ENCODE data around the gene PSMA5.

PSMA5 gene

GRCh38 chr1:109404838-109405237 is 21.4 kb downstream of the PSMA5 start:
- H3K36me3 ChIP-seq (ENCODE audit: control insufficient read depth in 4 of 4, insufficient read depth in 4 of 4, low read length in 3 of 4) = peaks cover 10 to 68% (median 46%) of the 10 kb centered on the region in 4 experiments
- H3K27ac ChIP-seq (ENCODE audit: insufficient read depth in 1 of 2, low read depth in 1 of 2, low read length in 2 of 2, poor library complexity in 1 of 2, severe bottlenecking in 2 of 2) = no peak overlapping the region
- no peaks in the 10 kb centered on the region for H3K27me3 ChIP-seq (replicated peaks in 2 of 5; ENCODE audit: control insufficient read depth in 4 of 5, insufficient read depth in 5 of 5, low read length in 4 of 5)
- ChIA-PET CTCF (interaction anchor here (0.9 to 1.6 kb wide), 2 partner anchors 10 to 145 kb away, joined by 3 to 6 read pairs; no protein-coding TSS in a partner anchor), POLR2A (no interaction called here)
- DNase-seq = no peak
- no peak overlapping the region for H3K4me3 ChIP-seq (ENCODE audit: control insufficient read depth in 1 of 7, extremely low read depth in 1 of 7, insufficient read depth in 4 of 7, low read depth in 2 of 7, low read length in 6 of 7)
- H3K4me1 ChIP-seq (ENCODE audit: control extremely low read depth in 1 of 4, control insufficient read depth in 4 of 4, insufficient read depth in 4 of 4, low read length in 3 of 4) = no peaks in the 10 kb centered on the region
- 95% methylated on average over 2 of the region's 4 CpGs for WGBS (ENCODE audit: insufficient coverage)
- H3K9me3 ChIP-seq (ENCODE audit: control extremely low read depth in 1 of 5, control insufficient read depth in 4 of 5, insufficient read depth in 2 of 5, low read depth in 1 of 5, low read length in 4 of 5) = no peaks in the 10 kb centered on the region

GRCh38 chr1:109402025-109402424 is 24.2 kb downstream of the PSMA5 start:
- Histone ChIP-seq H3K4me1 (ENCODE audit: control extremely low read depth in 1 of 4, control insufficient read depth in 4 of 4, insufficient read depth in 4 of 4, low read length in 3 of 4) (peaks cover under 1 to 10% (median 8%) of the 10 kb centered on the region in 4 experiments), H3K4me3 (ENCODE audit: control insufficient read depth in 1 of 7, extremely low read depth in 1 of 7, insufficient read depth in 4 of 7, low read depth in 2 of 7, low read length in 6 of 7) (no peak overlapping the region), H3K27ac (ENCODE audit: insufficient read depth in 1 of 2, low read depth in 1 of 2, low read length in 2 of 2, poor library complexity in 1 of 2, severe bottlenecking in 2 of 2) (no peak overlapping the region), H3K9me3 (ENCODE audit: control extremely low read depth in 1 of 5, control insufficient read depth in 4 of 5, insufficient read depth in 2 of 5, low read depth in 1 of 5, low read length in 4 of 5) (no peaks in the 10 kb centered on the region), H3K36me3 (ENCODE audit: control insufficient read depth in 4 of 4, insufficient read depth in 4 of 4, low read length in 3 of 4) (peaks cover 7 to 45% (median 25%) of the 10 kb centered on the region in 4 experiments), H3K27me3 (replicated peaks in 2 of 5; ENCODE audit: control insufficient read depth in 4 of 5, insufficient read depth in 5 of 5, low read length in 4 of 5) (peaks cover 0 to 10% (median 0%) of the 10 kb centered on the region in 5 experiments)
- no peak for DNase-seq
- ChIA-PET CTCF (interaction anchor here (1.0 to 7.7 kb wide), 9 partner anchors 9 to 201 kb away, joined by 3 to 181 read pairs (median 3); partner anchors contain the start of gene PSRC1), POLR2A (no interaction called here)

GRCh38 chr1:109400035-109400655 is 26.1 kb downstream of the PSMA5 start:
- ChIA-PET CTCF (interaction anchor here (1.0 to 7.7 kb wide), 14 partner anchors 10 to 289 kb away, joined by 3 to 181 read pairs (median 4); partner anchors contain the start of gene PSRC1), POLR2A (interaction anchor here (0.5 to 0.6 kb wide), 2 partner anchors 19 to 31 kb away, joined by 3 to 4 read pairs; no protein-coding TSS in a partner anchor)
- Histone ChIP-seq H3K4me1 (ENCODE audit: control extremely low read depth in 1 of 4, control insufficient read depth in 4 of 4, insufficient read depth in 4 of 4, low read length in 3 of 4) (peaks cover 13 to 26% (median 19%) of the 10 kb centered on the region in 4 experiments), H3K36me3 (ENCODE audit: control insufficient read depth in 4 of 4, insufficient read depth in 4 of 4, low read length in 3 of 4) (peaks cover 3 to 32% (median 18%) of the 10 kb centered on the region in 4 experiments), H3K27me3 (replicated peaks in 2 of 5; ENCODE audit: control insufficient read depth in 4 of 5, insufficient read depth in 5 of 5, low read length in 4 of 5) (peaks cover 0 to 23% (median 6%) of the 10 kb centered on the region in 5 experiments), H3K4me3 (ENCODE audit: control insufficient read depth in 1 of 7, extremely low read depth in 1 of 7, insufficient read depth in 4 of 7, low read depth in 2 of 7, low read length in 6 of 7) (no peak overlapping the region), H3K27ac (ENCODE audit: insufficient read depth in 1 of 2, low read depth in 1 of 2, low read length in 2 of 2, poor library complexity in 1 of 2, severe bottlenecking in 2 of 2) (no peak overlapping the region), H3K9me3 (ENCODE audit: control extremely low read depth in 1 of 5, control insufficient read depth in 4 of 5, insufficient read depth in 2 of 5, low read depth in 1 of 5, low read length in 4 of 5) (no peaks in the 10 kb centered on the region)
- 100% methylated on average over 1 of the region's 3 CpGs for WGBS (ENCODE audit: insufficient coverage)
- no peak for DNase-seq

GRCh38 chr1:109399326-109399957 is 26.8 kb downstream of the PSMA5 start:
- H3K4me3 ChIP-seq (ENCODE audit: control insufficient read depth in 1 of 7, extremely low read depth in 1 of 7, insufficient read depth in 4 of 7, low read depth in 2 of 7, low read length in 6 of 7) = no peak overlapping the region
- DNase-seq = peak; percentile 68 to 83 (median 73)
- CTCF ChIA-PET = interaction anchor here (0.9 to 7.7 kb wide), 21 partner anchors 9 to 289 kb away, joined by 3 to 181 read pairs (median 4); partner anchors contain the start of gene PSRC1
- H3K27me3 ChIP-seq (replicated peaks in 2 of 5; ENCODE audit: control insufficient read depth in 4 of 5, insufficient read depth in 5 of 5, low read length in 4 of 5) = peaks cover 0 to 23% (median 6%) of the 10 kb centered on the region in 5 experiments
- H3K27ac ChIP-seq (ENCODE audit: insufficient read depth in 1 of 2, low read depth in 1 of 2, low read length in 2 of 2, poor library complexity in 1 of 2, severe bottlenecking in 2 of 2) = no peak overlapping the region
- peaks cover 15 to 32% (median 19%) of the 10 kb centered on the region in 4 experiments for H3K4me1 ChIP-seq (ENCODE audit: control extremely low read depth in 1 of 4, control insufficient read depth in 4 of 4, insufficient read depth in 4 of 4, low read length in 3 of 4)
- POLR2A ChIA-PET = interaction anchor here (0.5 to 1.2 kb wide), 3 partner anchors 16 to 32 kb away, joined by 3 to 4 read pairs (median 3); no protein-coding TSS in a partner anchor
- peaks cover 3 to 28% (median 12%) of the 10 kb centered on the region in 4 experiments for H3K36me3 ChIP-seq (ENCODE audit: control insufficient read depth in 4 of 4, insufficient read depth in 4 of 4, low read length in 3 of 4)
- H3K9me3 ChIP-seq (ENCODE audit: control extremely low read depth in 1 of 5, control insufficient read depth in 4 of 5, insufficient read depth in 2 of 5, low read depth in 1 of 5, low read length in 4 of 5) = no peaks in the 10 kb centered on the region
- WGBS (ENCODE audit: insufficient coverage) = 57% methylated on average over 1 of the region's 2 CpGs

GRCh38 chr1:109398343-109399225 is 27.7 kb downstream of the PSMA5 start:
- H3K9me3 ChIP-seq (ENCODE audit: control extremely low read depth in 1 of 5, control insufficient read depth in 4 of 5, insufficient read depth in 2 of 5, low read depth in 1 of 5, low read length in 4 of 5) = no peaks in the 10 kb centered on the region
- H3K4me1 ChIP-seq (ENCODE audit: control extremely low read depth in 1 of 4, control insufficient read depth in 4 of 4, insufficient read depth in 4 of 4, low read length in 3 of 4) = peaks cover 16 to 39% (median 19%) of the 10 kb centered on the region in 4 experiments
- peak in 2 of 3 donors; percentile 21 to 35 for DNase-seq
- H3K4me3 ChIP-seq (ENCODE audit: control insufficient read depth in 1 of 7, extremely low read depth in 1 of 7, insufficient read depth in 4 of 7, low read depth in 2 of 7, low read length in 6 of 7) = peak overlapping the region; percentile 55 to 76 (median 68)
- WGBS (ENCODE audit: insufficient coverage) = 46% methylated on average over 10 of the region's 18 CpGs
- peaks cover 3 to 26% (median 9%) of the 10 kb centered on the region in 4 experiments for H3K36me3 ChIP-seq (ENCODE audit: control insufficient read depth in 4 of 4, insufficient read depth in 4 of 4, low read length in 3 of 4)
- ChIA-PET CTCF (interaction anchor here (0.7 to 7.7 kb wide), 22 partner anchors 8 to 289 kb away, joined by 3 to 181 read pairs (median 4); partner anchors contain the start of gene PSRC1), POLR2A (interaction anchor here (1.2 kb wide), 1 partner anchor 15 kb away, joined by 3 read pairs; no protein-coding TSS in a partner anchor)
- peaks cover 0 to 23% (median 6%) of the 10 kb centered on the region in 5 experiments for H3K27me3 ChIP-seq (replicated peaks in 2 of 5; ENCODE audit: control insufficient read depth in 4 of 5, insufficient read depth in 5 of 5, low read length in 4 of 5)
- H3K27ac ChIP-seq (ENCODE audit: insufficient read depth in 1 of 2, low read depth in 1 of 2, low read length in 2 of 2, poor library complexity in 1 of 2, severe bottlenecking in 2 of 2) = no peak overlapping the region

GRCh38 chr1:109397581-109398342 is 28.5 kb downstream of the PSMA5 start, which contains the start of gene SORT1:
Gene SORT1 (minus strand): TSS chr1:109397918. CDS start chr1:109397892, 26 bp downstream.
- peak; percentile 75 to 91 (median 88) for DNase-seq
- H3K27me3 ChIP-seq (replicated peaks in 2 of 5; ENCODE audit: control insufficient read depth in 4 of 5, insufficient read depth in 5 of 5, low read length in 4 of 5) = peaks cover 0 to 23% (median 6%) of the 10 kb centered on the region in 5 experiments
- no peak within 1 kb of the TSS for H3K27ac ChIP-seq (ENCODE audit: insufficient read depth in 1 of 2, low read depth in 1 of 2, low read length in 2 of 2, poor library complexity in 1 of 2, severe bottlenecking in 2 of 2)
- ChIA-PET POLR2A (interaction anchor here (1.2 kb wide), 1 partner anchor 15 kb away, joined by 3 read pairs; no protein-coding TSS in a partner anchor), CTCF (interaction anchor here (0.7 to 7.7 kb wide), 16 partner anchors 8 to 288 kb away, joined by 3 to 181 read pairs (median 4); partner anchors contain the start of gene PSRC1)
- peaks cover 16 to 47% (median 21%) of the 10 kb centered on the region in 4 experiments for H3K4me1 ChIP-seq (ENCODE audit: control extremely low read depth in 1 of 4, control insufficient read depth in 4 of 4, insufficient read depth in 4 of 4, low read length in 3 of 4)
- peaks cover 3 to 19% (median 7%) of the 10 kb centered on the region in 4 experiments for H3K36me3 ChIP-seq (ENCODE audit: control insufficient read depth in 4 of 4, insufficient read depth in 4 of 4, low read length in 3 of 4)
- WGBS (ENCODE audit: insufficient coverage) = 0% methylated on average over 59 of the region's 98 CpGs
- H3K4me3 ChIP-seq (ENCODE audit: control insufficient read depth in 1 of 7, extremely low read depth in 1 of 7, insufficient read depth in 4 of 7, low read depth in 2 of 7, low read length in 6 of 7) = peak within 1 kb of the TSS; percentile 55 to 76 (median 68)
- H3K9me3 ChIP-seq (ENCODE audit: control extremely low read depth in 1 of 5, control insufficient read depth in 4 of 5, insufficient read depth in 2 of 5, low read depth in 1 of 5, low read length in 4 of 5) = no peaks in the 10 kb centered on the region

All from common myeloid progenitor, CD34-positive (primary cell).